PC-3 (cell line): ENCODE data around the gene TRIM38. TPM values are rescaled to one million over a fixed set of nuclear protein-coding genes. Genes with fewer than 3 reads are reported as not detected.
A peak's percentile ranks its signal among the peaks of the same experiment; 100 is the strongest.

Source experiments
- ATAC-seq: fragments of 200-7000 bp; cut with Tn5 transposase; 2 replicates; pipeline ENCODE4 v1.9.1; 2020; ENCODE audit warnings: mild to moderate bottlenecking, moderate library complexity
- BruUV-seq: library from RNA; stranded (reverse); fragments of 400-500 nt; replicated peaks from 2 replicates; lab custom pipeline; 2021; lab: Mats Ljungman, UMichigan
- CTCF ChIA-PET: fragments of 300-600 bp; sonication (Branson Sonifier 250); formaldehyde crosslinking; loops from one replicate; lab custom pipeline; 2022; ENCODE audit warnings: antibody characterized with exemption; lab: Charles Lee
- POLR2A ChIA-PET: fragments of 300-600 bp; sonication (Branson Sonifier 250); formaldehyde crosslinking; loops from one replicate; lab custom pipeline; 2022; ENCODE audit warnings: antibody characterized with exemption; ENCODE audit not compliant: unreplicated experiment; lab: Charles Lee
- DNase-seq: peaks from one replicate; pipeline ENCODE4 v3.0.0-alpha.2; 2015
- H2AFZ ChIP-seq: fragments of 300-600 bp; sonication (generic); 2 replicates; pipeline ENCODE4 v1.6.0; 2016; ENCODE audit warnings: antibody characterized with exemption, low read length
- H3F3A ChIP-seq: fragments of 300-600 bp; sonication (generic); one replicate; pipeline ENCODE4 v1.6.0; 2017; ENCODE audit warnings: antibody characterized with exemption, low read length, control low read depth, mild to moderate bottlenecking; ENCODE audit not compliant: unreplicated experiment
- H3K27ac ChIP-seq: fragments of 300-600 bp; sonication (generic); 2 replicates; pipeline ENCODE4 v1.5.1; 2016; ENCODE audit warnings: mild to moderate bottlenecking, low read length
- H3K27me3 ChIP-seq: fragments of 300-600 bp; sonication (generic); 2 replicates; pipeline ENCODE4 v1.6.1; 2016; ENCODE audit warnings: low read length, mixed read lengths
- H3K36me3 ChIP-seq: fragments of 300-600 bp; sonication (generic); 2 replicates; pipeline ENCODE4 v1.6.1; 2016; ENCODE audit warnings: low read depth, mixed run types, low read length, mixed read lengths
- H3K4me1 ChIP-seq: fragments of 300-600 bp; sonication (generic); 2 replicates; pipeline ENCODE4 v1.5.1; 2016; ENCODE audit warnings: low read length; ENCODE audit not compliant: insufficient read depth
- H3K4me2 ChIP-seq: fragments of 300-600 bp; sonication (generic); 2 replicates; pipeline ENCODE4 v1.6.0; 2016; ENCODE audit warnings: low read length
- H3K4me3 ChIP-seq: fragments of 300-600 bp; sonication (generic); 2 replicates; pipeline ENCODE4 v1.5.1; 2016; ENCODE audit warnings: mild to moderate bottlenecking, low read length, mixed read lengths
- H3K79me2 ChIP-seq: fragments of 300-600 bp; sonication (generic); 2 replicates; pipeline ENCODE4 v1.6.1; 2017; ENCODE audit warnings: low read length, mixed read lengths
- H3K9ac ChIP-seq: fragments of 300-600 bp; sonication (generic); 2 replicates; pipeline ENCODE4 v1.6.0; 2016; ENCODE audit warnings: mild to moderate bottlenecking, low read length
- H3K9me2 ChIP-seq: fragments of 300-600 bp; sonication (generic); replicated peaks from 2 replicates; pipeline ENCODE4 v1.6.1; 2016; ENCODE audit warnings: mixed run types, low read length, mixed read lengths
- H3K9me3 ChIP-seq: fragments of 300-600 bp; sonication (generic); 2 replicates; pipeline ENCODE4 v1.6.1; 2016; ENCODE audit warnings: low read length, mixed read lengths
- H4K20me1 ChIP-seq: fragments of 300-600 bp; sonication (generic); 2 replicates; pipeline ENCODE4 v1.6.1; 2016; ENCODE audit warnings: low read length, mixed read lengths
- EZH2 ChIP-seq: fragments of 300-600 bp; sonication (generic); IDR thresholded peaks from one replicate; pipeline ENCODE4 v1.6.1; 2017; ENCODE audit warnings: antibody characterized with exemption, mild to moderate bottlenecking, low read length; ENCODE audit not compliant: unreplicated experiment
- EZH2phosphoT487 ChIP-seq: fragments of 300-600 bp; sonication (generic); IDR thresholded peaks from 2 replicates; pipeline ENCODE4 v1.6.1; 2018; ENCODE audit warnings: mild to moderate bottlenecking, antibody characterized with exemption, low read length, borderline replicate concordance
- intact Hi-C: fragments of 100-400 bp; cut with micrococcal nuclease; formaldehyde crosslinking; loops from 2 replicates; pipeline ENCODE4 v1.9.0; 2023
- total RNA-seq: library from RNA; depleted of rRNA; stranded (reverse); fragments of >200 nt; gene quantifications from 2 replicates; pipeline ENCODE4 v1.2.3, GENCODE V29; 2014
- TF ChIP-seq, protein P1 (sequence below): fragments of 300-600 bp; sonication (generic); conservative IDR thresholded peaks from 2 replicates; pipeline ENCODE4 v1.5.1; 2017; ENCODE audit warnings: antibody characterized with exemption, low read depth, mild to moderate bottlenecking, low read length

Gene TRIM38
- total RNA-seq, 1 experiment from 2014 or later: 5.6 TPM

DNA sequence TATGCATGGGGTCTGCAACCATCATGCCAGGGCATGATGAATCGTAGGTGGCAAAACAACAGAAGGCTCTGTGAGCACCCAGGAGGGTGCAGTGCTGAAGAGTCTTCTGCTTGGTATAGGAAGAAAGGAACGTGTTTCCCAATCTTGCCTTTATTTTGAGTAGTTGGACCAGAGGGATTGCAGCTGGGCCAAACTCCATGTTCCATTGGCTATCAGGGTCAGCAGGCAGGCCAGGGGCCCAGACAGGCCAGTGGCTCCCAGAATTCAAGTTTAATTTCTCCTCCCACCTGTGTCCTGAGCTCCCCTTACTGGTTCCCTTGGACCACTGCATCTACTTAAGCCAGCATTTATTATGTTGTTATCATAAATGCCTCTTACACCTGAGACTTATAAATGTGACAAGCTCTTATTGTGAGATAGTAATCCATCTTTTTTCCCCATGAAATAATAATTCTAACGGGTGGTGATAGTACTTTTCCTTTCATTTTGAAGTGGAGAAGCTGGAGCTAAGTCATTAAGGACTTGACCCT is 918 bp upstream of the TRIM38 start:
- Histone ChIP-seq H3K27me3 (no peaks in the 10 kb centered on the region), H3K4me3 (peak overlapping the region; percentile 78), H3K27ac (peak overlapping the region; percentile 81), H3K36me3 (peaks cover 6% of the 10 kb centered on the region), H3K9ac (peak overlapping the region; percentile 80), H3K9me3 (no peaks in the 10 kb centered on the region), H4K20me1 (no peaks in the 10 kb centered on the region), H3F3A (no peaks in the 10 kb centered on the region), H3K79me2 (peaks cover 21% of the 10 kb centered on the region), H3K4me1 (peaks cover 25% of the 10 kb centered on the region), H3K4me2 (peak overlapping the region; percentile 95), H2AFZ (peak overlapping the region; percentile 77), H3K9me2 (no peaks in the 10 kb centered on the region)
- TF ChIP-seq, protein P1, sequence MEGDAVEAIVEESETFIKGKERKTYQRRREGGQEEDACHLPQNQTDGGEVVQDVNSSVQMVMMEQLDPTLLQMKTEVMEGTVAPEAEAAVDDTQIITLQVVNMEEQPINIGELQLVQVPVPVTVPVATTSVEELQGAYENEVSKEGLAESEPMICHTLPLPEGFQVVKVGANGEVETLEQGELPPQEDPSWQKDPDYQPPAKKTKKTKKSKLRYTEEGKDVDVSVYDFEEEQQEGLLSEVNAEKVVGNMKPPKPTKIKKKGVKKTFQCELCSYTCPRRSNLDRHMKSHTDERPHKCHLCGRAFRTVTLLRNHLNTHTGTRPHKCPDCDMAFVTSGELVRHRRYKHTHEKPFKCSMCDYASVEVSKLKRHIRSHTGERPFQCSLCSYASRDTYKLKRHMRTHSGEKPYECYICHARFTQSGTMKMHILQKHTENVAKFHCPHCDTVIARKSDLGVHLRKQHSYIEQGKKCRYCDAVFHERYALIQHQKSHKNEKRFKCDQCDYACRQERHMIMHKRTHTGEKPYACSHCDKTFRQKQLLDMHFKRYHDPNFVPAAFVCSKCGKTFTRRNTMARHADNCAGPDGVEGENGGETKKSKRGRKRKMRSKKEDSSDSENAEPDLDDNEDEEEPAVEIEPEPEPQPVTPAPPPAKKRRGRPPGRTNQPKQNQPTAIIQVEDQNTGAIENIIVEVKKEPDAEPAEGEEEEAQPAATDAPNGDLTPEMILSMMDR: peak; percentile 35; the same call in 1 of the 2 replicates
- TF ChIP-seq EZH2phosphoT487: no peak
- TF ChIP-seq EZH2: no peak
- ChIA-PET POLR2A (no interaction called here), CTCF (interaction anchor here (0.5 kb wide), 1 partner anchor 15 kb away, joined by 3 read pairs; no protein-coding TSS in a partner anchor)
- ATAC-seq (no peak), DNase-seq (no peak)
- intact Hi-C loops: loop anchor here (1.0 to 5.0 kb wide), 3 partner anchors 10 to 61 kb away; a partner anchor contains a TSS
- BruUV-seq: no TSS peak

DNA sequence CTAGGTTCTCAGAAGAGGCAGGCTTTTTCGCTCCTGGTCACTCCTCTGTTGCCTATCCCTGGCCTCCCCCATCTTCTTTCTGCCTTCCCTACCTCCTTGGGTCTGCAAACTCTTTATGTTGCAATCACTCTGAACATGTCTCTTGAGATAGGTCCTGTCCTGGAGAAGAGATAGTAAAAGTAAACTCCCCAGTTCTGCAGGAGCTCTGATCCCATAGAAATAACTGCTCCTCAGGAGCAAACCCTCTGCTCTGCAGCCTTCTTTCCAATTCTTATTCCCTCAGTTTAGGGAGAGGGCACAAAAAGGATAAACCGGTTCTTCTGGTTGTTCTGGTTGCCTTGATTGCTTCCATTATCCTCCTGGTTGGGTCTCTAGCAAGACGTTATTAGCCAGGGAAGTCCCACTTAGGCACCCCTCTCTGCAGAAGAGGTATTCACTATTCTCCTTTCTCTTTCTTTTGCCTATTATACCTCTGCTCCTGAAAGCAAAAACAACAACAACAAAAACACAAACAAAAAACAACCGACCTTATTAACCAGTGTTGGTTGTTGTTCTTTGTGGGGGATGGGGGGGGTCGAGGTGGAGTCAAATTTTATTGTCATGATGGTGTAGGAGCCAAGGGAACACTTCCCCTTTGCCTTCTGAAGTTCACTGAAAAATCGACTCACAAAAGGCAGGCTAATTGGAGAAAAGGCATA is 973 bp downstream of the TRIM38 start:
- Histone ChIP-seq H3K27me3 (no peaks in the 10 kb centered on the region), H3K4me3 (peak overlapping the region; percentile 78), H2AFZ (no peak overlapping the region), H3K4me1 (peaks cover 25% of the 10 kb centered on the region), H3K36me3 (peaks cover 18% of the 10 kb centered on the region), H3K79me2 (peaks cover 21% of the 10 kb centered on the region), H4K20me1 (peaks cover 4% of the 10 kb centered on the region; the same call in 1 of the 2 replicates), H3K4me2 (peak overlapping the region; percentile 95), H3K27ac (no peak overlapping the region), H3K9me3 (no peaks in the 10 kb centered on the region), H3K9me2 (no peaks in the 10 kb centered on the region), H3K9ac (peak overlapping the region; percentile 34; the same call in 1 of the 2 replicates), H3F3A (no peaks in the 10 kb centered on the region)
- intact Hi-C loops: loop anchor here (2.0 to 5.0 kb wide), 2 partner anchors 29 to 59 kb away; a partner anchor contains a TSS
- CTCF ChIA-PET: no interaction called here
- no TSS peak for BruUV-seq
- ATAC-seq (peak; percentile 9; the same call in 1 of the 2 replicates), DNase-seq (peak; percentile 72)
- POLR2A ChIA-PET: no interaction called here
- TF ChIP-seq, protein P1: no peak
- no peak for TF ChIP-seq EZH2phosphoT487
- no peak for TF ChIP-seq EZH2
